HG02885 (cell line): ENCODE measurements around the gene CDK8.

Source experiments
- ATAC-seq: cut with Tn5 transposase; IDR thresholded peaks from one replicate; pipeline ENCODE4 v1.9.1; 2021; ENCODE audit warnings: mild to moderate bottlenecking; ENCODE audit not compliant: unreplicated experiment, poor library complexity

CDK8 gene

GRCh38 chr13:26433776-26434175, 179.8 kb downstream of the CDK8 start:
- ATAC-seq, result no peak

- ATAC-seq, result no peak
Observed at GRCh38 chr13:26435171-26435570, 181.2 kb downstream of the CDK8 start.

GRCh38 chr13:26435646-26436045, 181.7 kb downstream of the CDK8 start:
- no peak for ATAC-seq

- ATAC-seq, result no peak
Observed at GRCh38 chr13:26436914-26437313, 183.0 kb downstream of the CDK8 start.

- ATAC-seq, result no peak
Observed at GRCh38 chr13:26440111-26440510, 186.2 kb downstream of the CDK8 start.

GRCh38 chr13:26441476-26441875, 187.5 kb downstream of the CDK8 start:
- no peak for ATAC-seq

- no peak for ATAC-seq
Observed at GRCh38 chr13:26442541-26442940, 188.6 kb downstream of the CDK8 start.

- no peak for ATAC-seq
Observed at GRCh38 chr13:26445092-26445491, 191.2 kb downstream of the CDK8 start.

DNA sequence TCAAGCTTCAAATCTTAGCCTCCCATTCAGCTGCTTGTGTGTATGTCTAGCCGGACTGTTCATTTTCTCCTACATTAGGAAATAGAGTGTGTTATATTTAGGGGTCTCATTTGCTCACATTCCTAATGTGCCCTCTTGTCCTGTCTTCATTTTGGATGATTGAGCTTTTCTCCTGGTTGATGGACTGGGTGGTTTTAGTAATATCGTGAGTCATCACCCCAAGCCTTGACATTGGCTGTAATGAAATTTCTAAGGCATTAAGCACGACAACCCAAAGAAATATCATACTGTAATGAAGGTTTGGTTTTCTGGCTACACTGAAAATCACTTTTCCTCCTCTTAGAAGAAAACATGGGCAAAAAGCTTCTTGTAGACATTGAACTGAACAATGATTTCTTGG, 192.8 kb downstream of the CDK8 start:
- ATAC-seq, result no peak

DNA sequence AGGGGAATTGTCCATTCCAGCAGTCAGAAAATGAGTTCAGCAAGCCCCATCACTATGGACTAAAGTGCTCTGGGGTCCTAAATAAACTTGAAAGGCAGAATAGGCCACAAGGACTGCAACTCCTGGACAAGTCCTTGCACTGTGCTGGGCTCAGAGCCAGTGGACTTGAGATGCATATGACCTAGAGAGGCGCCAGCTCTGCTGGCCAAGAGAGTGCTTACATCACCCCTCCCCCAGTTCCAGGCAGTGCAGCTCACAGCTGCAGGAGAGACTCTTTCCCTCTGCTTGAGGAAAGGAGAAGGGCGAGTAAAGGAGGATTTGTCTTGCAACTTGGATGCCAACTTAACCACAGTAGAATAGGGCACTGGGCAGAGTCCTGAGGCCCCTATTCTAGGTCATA, 194.1 kb downstream of the CDK8 start:
- no peak for ATAC-seq

DNA sequence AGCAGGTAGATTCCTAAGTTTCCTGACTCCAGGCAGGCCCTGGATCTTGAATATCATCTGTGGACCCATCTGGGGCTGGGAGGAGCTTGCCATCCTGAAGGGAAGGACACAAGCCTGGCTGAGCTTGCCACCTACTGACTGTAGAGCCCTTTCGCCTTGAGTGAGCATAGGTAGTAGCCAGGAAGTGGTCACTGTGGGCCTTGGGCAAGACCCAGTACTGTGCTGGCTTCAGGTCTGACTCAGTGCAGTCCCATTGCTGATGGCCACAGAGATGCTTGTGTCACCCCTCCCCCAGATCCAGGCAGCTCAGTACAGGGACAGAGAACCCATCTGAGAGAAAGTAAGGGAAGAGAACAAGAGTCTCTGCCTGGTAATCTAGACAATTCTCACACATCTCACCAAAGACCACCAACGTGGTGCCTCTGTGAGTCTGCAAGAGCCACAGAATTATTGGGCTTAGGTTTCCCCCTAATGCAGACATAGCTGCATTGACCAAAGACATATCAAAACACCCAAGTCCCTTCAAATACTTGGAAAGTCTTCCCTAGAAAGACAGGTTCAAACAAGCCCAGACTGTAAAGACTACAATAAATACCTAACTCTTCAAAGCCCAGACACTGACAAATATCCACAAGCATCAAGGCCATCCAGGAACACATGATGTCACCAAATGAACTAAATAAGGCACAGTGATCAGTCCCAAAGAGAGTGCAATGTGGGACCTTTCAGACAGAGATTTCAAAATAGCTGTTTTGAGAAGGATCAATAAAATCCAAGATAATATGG, 195.3 kb downstream of the CDK8 start:
- no peak for ATAC-seq
